Right forelimb (tissue), 1 donor: ENCODE results near the gene CLCN3.
"Not testable (repeated sequence)": the region's sequence is repeated elsewhere in the genome, so short reads cannot be mapped to it uniquely, and the experiment has no call there.

Experiments used
- DNase-seq: peaks from one replicate; pipeline ENCODE4 v3.0.0-alpha.2; 2018

The CLCN3 gene

DNA sequence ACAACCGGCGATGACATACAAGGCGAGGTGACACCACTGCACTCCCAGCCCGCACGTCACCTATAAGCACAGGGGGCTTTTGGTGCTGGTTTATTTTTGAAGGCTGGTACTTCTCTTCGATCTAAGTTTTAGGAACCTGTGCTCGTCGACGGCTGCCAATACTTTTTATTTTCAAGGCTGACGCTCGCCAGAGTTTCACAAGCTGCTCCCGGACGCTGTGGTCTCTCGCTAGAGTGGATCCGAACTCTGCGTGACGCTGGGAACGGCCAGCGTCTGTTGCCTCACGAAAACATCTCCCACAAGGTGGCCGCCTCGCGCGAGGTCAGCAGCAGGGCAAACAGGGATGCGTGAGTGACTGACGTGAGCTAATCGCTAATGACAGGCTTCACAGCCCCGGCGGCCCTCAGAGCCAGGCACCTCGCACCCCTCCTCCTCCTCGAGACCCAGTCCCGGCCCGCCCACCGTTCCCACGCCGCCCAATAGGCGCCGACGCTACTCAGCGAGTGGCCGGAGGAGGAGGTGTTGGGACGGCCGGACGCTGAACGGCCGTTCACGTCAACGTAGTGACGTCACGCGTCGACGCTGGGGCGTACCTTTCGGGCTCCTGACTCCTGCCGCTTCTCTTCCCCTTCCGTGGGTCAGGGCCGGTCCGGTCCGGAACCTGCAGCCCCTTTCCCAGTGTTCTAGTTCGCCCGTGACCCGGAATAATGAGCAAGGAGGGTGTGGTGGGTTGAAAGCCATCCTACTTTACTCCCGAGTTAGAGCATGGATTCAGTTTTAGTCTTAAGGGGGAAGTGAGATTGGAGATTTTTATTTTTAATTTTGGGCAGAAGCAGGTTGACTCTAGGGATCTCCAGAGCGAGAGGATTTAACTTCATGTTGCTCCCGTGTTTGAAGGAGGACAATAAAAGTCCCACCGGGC lies at the start of gene CLCN3:
Gene CLCN3, plus strand, starts transcription at position 621 of the 922 bp plus-strand sequence. CDS start 15,351 bp downstream, outside the sequence.
- DNase-seq = peak; percentile 97

DNA sequence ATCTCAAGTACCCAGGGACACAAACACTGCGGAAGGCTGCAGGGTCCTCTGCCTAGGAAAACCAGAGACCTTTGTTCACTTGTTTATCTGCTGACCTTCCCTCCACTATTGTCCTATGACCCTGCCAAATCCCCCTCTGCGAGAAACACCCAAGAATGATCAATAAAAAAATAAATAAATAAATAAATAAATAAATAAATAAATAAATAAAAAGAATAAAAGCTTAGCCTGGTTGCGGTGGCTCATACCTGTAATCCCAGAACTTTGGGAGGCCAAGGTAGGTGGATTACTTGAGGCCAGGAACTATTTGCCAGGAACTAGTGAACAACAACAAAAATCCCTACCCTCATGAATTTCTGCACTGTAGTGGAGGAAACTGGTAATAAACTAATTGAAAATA lies 49.4 kb upstream of the CLCN3 start:
- DNase-seq = not testable (repeated sequence)

DNA sequence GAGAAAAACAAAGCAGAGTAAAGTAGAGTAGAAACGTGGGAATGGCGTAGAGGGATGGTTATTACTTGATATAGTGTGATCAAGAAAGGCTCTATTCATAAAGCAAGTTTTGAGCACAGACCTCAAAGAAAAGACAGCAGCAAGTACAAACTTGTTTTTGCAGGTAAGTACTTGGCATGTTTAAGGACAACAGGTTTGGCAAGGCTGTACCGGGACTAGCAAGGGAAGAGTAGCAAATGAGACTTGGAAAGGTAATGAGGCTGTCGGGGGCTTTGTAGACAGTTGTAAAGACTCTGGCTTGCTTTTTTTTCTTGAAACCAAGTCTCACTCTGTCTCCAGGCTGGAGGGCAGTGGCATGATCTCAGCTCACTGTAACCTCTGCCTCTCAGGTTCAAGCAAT lies 48.9 kb upstream of the CLCN3 start:
- DNase-seq = no peak

DNA sequence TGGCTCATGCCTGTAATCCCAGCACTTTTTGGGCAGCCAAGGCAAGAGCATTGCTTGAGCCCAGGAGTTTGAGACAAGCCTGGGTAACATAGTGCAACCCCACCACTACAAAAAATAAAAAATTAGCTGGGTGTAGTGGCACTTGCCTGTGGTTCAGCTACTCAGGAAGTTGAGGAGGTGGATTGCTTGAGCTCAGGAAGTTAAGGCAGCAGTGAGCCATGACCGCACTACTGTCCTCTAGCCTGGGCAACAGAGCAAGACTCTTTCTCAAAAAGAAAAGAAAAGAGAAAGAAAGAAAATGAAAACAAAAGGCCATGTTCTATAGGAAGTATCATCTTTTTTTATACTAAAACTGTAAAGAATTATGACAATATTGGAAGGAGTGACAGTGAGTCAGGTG lies 46.5 kb upstream of the CLCN3 start:
- no peak for DNase-seq

DNA sequence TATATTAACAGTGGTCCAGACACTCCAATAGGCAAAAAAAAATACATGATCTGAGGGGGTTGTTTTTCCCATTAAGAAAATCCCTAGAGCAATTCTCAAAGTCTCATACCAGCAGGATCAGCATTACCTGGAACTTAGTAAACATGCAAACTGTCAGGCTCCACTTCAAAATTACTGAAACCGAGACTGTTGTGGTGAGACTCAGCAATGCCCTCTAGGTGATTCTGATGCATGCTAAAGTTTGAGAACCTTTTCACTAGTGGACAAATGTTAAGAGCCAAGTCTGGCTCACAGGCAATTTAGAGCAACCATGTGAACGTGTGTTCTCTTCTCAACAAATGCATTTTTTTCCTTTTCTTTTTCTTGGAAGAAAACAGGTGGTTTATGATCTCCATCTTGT lies 38.2 kb upstream of the CLCN3 start:
- DNase-seq = no peak

DNA sequence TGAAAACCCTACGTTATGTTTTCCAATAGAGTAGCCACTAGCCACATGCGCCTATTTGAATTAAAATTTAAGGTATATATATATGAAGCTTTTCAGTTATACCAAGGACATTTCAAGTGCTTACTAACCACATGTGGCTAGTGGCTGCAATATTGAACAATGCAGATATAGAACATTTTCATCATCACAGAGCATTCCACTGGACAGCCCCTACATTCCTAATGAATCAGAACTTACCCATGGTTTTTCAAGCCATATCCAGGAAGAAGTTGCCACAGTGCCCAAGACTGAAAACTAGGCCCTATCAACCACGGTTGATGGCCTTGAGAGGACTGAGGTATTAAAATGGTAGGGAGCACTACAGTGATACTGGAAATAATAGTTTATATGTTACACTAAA lies 37.7 kb upstream of the CLCN3 start:
- DNase-seq = no peak

DNA sequence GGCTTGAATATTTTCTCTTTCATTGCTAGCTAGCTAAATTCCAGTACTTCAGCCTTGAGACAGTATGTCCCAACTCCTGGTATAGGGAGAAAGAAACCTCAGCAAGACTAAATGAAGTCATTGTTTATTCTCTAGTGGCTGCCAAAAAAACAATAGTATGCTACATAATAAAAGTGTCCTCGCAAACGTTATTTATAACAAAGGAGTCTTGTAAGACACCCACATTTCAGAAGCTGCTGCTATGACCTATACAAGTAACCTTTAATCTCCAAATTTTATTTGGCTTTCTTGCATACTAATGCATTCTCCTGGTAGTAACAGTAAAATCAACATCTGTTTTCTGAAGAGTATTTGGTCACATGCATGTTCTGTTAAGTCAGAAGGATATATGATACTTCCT lies 36.8 kb upstream of the CLCN3 start:
- DNase-seq = no peak

DNA sequence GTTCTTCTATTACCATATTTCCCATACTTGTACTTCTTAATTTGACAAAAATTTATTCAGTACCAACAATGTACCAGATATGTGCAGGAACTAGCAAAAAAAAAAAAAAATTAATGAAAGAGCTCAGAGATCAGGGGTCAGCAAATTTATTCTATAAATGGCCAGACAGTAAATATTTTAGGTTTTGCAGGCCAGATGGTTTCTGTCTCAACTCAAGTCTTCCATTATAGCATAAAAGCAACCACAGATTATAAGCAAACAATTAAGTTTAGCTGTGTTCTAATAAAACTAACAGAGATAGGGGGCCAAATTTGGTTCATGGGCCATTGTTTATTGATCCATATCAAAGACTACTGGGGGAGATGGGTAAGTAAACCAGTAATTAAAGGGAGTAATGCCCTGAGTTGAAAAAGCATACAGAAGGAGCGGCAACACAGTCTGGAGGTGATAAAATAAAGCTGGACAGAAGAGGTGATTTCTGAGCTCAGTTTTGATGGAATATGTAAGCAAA lies 27.3 kb upstream of the CLCN3 start:
- DNase-seq = no peak

DNA sequence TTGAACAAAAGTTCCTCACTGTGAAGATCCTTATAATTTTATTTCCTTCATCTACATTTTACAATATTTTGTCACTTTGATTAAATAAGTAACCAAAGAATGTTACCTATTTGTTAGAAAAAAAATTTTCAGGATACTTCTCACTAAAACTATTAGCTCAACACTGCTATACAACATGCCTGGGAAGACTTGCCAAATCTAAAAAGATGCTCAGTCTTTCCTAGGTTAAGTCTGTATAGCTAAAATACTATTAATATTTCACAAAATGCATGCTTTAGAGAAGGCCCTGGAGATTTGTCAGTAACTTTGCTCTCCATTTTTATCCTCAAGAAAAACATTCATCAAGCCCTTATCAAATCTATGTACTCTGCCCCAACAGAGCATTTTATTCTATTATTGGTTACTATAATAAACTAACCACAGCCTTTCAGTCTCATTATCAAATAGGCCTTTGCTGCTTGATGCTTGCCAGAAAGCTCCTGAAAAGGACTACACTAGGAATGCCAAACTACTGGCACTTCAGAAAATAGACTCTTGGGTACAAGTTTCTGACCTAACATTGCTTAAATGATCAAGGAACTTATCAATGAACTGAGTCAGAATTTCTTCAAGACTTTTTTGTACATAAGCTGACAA lies 25.7 kb upstream of the CLCN3 start:
- DNase-seq = no peak

DNA sequence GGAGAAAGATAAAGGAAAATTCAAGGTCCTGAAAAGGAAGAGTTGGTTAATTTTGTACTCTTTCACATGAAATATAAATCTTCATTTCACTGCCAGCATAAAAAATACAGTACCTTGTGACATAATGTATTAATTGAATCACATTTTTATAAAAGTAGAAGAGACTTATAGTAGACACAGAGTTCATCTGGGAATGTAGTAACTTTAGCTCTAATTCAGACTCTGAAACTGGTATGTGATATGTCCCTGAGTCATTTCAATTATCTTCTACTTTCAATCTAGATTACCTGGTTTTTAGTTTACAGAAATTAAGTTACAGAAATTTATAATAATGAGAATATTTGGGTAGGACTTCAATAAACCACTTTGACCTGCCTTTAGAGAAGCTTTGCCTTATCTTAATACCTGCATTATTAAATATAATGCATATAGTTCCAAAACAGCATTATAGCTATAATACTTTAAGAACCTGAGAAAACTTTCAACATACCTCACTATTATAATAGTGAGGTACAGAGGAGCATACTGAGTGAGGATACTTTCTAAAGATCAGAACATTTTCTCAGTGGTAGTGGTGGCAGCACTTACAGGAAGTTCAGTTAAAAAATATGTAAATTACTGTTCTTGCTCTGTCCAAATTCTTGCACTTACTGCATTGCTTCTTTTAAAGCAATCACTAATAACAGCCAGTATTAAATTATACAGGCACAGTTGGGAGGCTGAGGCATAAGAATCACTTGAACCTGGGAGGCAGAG lies 19.2 kb upstream of the CLCN3 start:
- DNase-seq = no peak

DNA sequence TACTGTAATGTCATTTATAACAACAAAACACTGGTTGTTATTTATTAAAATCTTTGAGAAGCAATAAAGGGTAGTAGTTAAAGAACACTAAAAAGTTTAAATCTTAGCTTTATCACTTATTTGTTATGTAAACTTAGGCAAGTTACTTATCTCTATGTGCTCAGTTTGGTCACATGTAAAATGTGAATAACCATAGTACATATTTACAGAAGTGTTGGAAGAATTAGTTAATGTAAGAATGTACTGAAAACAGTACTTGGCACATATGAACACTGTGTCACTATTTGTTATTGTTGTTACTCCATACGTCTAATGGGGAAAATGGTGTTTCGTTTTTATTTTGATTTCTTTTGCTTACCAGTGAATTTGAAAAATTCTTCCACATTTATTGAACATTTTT lies 17.1 kb upstream of the CLCN3 start:
- DNase-seq = no peak

DNA sequence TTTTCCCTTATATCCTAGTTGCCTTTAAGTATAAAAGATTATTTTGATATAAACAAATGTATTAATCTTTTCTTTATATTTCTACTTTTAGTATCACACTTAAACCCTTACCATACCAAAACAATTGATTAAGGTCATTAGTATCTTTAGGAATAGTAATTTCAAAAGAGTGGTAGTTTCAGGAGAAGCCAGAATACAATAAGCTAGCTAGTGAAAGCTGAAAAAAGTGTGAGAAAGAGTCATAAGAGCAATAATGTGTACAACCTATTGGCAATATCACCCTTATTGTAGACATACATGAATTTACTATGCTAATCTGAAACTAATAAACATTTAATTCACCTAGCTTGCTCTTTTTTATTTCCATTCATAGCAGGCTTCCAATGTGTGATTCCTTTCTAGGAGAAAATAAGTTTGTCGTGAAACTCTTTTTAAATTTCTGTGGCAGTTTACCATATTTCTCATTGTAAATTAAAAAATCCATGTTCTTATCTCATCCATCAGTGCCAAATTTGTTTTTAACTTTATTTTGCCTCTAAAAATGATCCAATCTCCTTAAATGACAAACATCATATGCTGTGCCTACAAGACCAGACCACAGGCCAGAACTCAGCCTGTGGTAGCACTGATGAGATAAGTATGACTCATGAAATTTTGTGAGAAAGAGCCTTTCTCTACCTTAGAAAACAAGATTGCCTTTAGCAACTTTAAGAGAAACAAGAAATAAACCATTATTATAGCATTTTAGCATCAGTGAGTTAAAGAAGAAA lies 16.1 kb upstream of the CLCN3 start:
- DNase-seq = no peak

DNA sequence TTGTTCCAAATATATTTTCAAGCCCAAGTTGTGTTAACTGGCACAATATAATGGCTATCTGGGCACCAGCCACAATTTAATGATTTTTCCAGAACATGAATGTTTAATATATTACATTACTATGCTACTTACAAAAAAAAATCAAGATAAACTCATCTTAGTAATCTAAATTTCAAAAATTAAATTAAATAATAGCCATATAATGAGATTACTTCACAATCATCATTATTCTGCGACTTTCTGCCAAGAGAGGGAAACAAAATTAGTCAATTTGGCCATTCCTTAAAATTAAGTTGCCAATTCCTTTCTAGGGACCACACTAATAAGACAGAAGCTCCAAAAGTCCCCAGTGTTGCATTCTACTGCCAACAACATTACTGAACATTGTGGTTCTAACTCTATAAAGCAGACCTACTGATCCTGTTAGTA lies 15.5 kb upstream of the CLCN3 start:
- no peak for DNase-seq

DNA sequence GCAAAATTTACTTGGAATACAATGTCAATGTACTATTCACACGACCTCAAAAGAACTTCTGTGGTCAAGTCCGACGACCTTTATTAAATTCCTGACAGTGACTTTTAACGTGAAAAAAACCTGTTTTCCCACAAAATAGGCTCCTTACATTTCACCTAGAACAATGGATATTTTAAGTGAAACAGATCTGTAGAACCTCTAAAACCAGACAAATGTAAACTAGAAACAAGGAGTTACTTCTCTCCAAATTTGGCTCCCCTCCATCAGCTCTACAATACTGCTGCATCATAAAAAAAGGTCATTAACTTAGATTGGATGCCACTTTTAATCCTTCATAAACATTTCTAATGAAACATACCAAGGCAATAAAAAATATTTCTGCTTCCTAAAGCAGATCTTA lies 9.2 kb upstream of the CLCN3 start:
- no peak for DNase-seq

DNA sequence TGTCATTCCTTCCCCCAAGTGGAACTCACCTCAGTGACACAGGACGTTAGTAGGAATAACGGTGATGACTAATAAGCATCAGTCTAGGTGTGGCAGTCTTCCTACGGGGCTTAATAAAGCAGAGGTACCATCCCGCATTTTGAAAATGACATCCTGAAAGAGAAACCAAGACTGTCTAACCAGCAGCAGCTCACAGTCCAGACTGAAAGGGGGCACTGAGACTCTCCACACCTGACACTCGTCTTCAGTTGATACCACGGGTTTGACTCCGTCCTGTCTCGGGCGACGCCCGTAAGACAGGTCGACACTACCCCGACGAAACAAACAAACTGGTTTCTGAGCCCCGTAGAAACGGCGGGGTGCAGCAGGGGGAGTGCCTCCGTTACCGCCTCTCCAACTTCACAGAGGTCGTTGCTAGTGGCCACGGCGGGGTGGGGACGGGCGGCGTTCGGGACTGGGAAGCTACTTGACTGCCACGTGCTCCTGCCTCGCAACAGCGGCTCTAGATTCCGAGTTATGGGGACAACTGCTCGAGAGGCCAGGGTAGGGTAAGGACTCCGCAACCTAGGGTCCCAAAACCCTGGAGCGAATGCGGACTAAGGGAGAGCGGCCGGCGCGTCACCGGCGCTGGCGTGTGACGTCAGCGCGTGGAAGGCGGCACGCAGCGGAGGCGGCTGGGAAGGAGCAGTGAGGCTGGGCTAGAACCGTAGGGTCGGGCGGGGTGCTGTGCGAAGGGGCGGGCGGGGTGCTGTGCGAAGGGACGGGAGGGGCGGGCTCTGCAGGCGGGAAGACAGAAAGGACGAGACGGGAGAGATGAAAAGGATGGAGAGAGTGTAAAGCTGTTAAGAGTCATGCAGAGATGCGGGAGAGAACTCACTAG lies 8.1 kb upstream of the CLCN3 start, which contains the start of gene NEK1:
Gene NEK1, minus strand, starts transcription at position 593 of the 880 bp plus-strand sequence. CDS start 9,953 bp downstream, outside the sequence.
- DNase-seq = peak; percentile 92

DNA sequence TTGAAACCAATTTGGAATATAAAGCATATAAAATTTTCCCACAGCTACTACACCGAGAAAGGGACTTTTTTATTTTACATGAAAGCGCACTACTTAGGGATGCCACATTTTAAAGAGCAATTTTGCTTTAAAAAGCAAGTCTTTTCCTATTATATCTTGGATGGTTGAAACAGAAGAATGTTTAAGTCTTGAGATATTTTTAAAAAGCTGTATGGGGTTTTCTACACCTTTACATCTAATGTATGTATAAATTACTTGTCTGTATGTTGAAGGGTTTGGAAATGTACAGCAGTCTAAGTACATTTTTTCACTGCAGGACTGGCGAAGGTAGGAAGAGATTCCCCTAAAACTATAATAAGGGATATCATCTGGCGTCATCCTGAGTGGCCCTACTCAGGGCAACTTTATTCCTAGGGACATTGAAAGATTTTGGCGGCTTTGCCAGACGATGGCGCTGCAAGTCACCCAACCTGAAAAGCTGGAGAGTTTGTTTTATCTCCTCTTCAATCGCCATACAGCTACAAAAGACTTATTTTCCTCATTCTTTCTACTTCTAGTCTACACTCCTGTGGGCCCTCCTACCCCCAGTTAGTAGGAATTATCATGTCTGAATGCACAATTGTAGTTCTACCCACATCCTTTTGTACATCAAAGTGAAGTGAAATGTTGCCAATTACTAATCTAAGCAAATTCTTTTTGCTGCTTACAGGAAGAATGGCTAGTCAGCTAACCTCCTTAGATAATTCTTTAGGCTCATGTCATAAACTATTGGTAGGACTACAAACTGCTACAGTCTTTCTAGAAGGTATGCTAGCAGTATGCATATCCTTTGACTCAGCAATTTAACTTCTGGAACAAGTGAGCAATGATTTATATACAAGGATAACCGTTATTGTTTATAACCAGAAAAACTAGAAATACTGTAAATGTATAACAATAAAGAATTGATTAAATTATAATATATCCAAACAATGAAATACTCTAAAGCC lies 7.2 kb upstream of the CLCN3 start:
- peak; percentile 77 for DNase-seq

DNA sequence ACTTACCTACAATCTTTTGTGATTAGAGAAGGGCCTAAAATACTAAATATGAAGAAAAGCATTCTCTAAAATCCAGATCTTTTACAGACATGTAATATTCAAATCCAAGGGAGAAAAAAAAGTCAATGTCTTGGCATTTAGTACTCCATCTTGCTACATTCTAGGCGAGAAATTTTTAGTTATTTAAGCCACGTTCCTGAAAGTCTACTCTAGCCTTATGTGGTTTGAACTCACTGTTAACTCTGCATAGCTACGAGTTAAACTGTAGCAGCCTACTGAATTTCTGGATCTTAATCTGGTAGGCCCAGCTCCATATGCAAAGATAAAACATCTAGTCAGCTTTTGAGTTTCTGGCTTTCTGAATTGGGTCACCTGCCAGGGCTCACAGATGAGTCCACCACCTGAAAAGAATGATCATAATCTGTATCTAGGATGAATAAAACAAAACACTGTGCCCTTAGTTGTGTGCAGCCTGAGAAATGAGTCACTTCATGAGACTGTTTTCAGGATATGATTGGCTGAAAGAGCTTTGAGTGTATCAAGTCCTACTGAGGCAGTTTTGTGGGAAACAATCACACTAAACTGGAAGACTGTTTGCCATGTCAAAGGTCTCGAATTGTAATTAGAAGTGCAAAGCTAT lies 4.8 kb upstream of the CLCN3 start:
- no peak for DNase-seq

DNA sequence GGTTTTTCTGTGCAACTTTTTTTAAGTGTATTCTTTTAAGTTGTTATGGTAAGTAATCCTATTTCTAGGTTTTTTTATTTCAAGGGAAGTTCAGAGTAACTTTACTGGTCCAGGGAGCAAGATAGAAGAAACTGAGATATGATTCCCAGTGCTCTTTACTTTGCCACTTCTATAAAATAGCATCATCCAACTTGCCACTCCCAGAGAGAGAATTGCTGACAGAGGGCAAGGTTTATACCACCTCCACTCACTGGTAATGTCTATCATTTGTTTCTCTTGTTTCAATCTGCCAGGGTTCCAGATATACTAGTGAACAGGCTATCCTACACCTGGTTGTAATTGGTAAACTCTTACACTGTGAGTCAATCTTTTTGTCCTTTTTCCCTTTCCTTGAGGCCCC lies 3.5 kb upstream of the CLCN3 start:
- DNase-seq = no peak

DNA sequence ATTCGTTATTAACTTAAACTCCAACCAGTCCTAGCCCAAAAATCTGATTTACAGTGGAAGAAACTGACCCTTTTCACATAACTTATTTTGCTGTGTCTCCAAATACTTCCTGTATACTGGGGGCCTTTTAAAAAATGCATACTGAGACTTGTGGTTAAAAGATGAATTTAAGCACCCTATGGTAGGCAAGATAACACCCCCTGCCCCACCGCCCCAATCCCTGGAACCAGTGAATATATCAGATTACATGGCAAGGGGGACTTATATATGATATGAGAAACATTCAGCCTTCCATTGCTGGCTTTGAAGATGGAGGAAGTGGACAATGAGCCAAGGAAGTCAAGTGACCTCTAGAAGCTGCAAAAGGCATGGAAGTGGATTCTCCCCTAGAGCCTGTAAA lies 3.1 kb upstream of the CLCN3 start:
- DNase-seq = no peak

DNA sequence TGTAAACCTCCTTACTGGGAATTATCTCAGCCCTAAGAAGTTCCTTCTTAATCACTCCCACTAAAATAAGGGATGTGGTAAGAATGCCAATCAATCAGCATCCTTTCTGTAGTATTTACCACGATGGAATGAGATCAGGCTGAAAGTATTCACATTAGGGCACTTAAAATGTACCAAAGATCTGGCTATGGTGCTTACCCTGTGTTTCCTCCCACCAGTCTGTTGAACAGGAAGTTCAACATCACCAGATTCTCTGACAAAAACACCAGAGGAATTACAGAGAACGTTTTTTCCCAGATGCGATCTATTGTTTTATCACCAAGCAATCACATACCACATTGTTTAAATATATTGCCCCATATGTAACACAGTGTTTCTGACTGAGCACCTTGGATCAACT lies 2.1 kb upstream of the CLCN3 start:
- no peak for DNase-seq
